ENCODE measurements around the gene MPND.

DNA sequence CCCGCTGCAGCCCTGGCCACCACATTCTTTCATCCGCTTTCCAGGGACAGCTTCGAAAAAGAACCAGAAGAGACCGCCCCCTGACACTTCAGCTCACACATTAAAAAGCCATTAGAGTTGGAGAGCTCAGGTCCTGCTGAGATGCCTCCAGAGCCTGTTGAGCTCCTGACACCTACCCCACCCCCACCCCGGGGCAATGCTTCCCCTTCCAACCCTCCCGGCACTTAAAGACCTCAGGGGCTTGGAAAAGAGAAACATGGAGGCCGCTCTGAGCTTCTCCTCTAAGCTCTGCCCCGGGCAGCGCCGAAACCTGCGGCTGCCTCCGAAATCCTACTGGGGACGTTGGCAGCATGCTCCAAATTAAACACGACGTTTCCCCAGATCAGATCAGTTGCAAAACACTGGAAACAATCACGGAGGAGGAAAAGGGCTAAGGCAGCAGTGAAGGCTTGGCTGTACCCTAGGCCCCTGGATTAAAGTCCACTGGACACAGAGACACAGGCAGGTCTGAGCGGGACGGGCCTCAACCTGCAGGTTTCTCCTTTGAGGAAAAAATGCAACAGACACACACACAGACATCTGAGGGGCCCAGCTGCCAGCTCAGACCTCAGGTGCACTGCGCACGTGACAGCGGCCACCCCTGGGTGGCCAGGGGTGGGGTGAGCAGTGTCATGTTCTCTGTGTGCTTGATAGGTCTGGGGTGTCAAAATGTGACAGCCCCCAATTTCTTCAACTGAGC lies 47.4 kb downstream of the MPND start:
- TF ChIP-seq, protein P1, sequence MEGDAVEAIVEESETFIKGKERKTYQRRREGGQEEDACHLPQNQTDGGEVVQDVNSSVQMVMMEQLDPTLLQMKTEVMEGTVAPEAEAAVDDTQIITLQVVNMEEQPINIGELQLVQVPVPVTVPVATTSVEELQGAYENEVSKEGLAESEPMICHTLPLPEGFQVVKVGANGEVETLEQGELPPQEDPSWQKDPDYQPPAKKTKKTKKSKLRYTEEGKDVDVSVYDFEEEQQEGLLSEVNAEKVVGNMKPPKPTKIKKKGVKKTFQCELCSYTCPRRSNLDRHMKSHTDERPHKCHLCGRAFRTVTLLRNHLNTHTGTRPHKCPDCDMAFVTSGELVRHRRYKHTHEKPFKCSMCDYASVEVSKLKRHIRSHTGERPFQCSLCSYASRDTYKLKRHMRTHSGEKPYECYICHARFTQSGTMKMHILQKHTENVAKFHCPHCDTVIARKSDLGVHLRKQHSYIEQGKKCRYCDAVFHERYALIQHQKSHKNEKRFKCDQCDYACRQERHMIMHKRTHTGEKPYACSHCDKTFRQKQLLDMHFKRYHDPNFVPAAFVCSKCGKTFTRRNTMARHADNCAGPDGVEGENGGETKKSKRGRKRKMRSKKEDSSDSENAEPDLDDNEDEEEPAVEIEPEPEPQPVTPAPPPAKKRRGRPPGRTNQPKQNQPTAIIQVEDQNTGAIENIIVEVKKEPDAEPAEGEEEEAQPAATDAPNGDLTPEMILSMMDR (IDR thresholded peaks at IDR 0.05), result no peak
- TF ChIP-seq POLR2A (IDR thresholded peaks at IDR 0.05), result no peak

Measured in heart left ventricle (tissue), 13 donors.